Osteoblast (primary cell): ENCODE data around the gene AKAP3. TPM values are rescaled to one million over a fixed set of nuclear protein-coding genes. Genes with fewer than 3 reads are reported as not detected.

ENCODE experiments used
- DNase-seq: peaks from one replicate; pipeline ENCODE4 v3.0.0; 2011; ENCODE audit warnings: low spot score, mixed read lengths; ENCODE audit not compliant: insufficient read length; ENCODE audit errors: missing footprints
- H2AFZ ChIP-seq: 2 replicates; pipeline ENCODE4 v1.6.0; 2011; ENCODE audit warnings: mild to moderate bottlenecking, low read length
- H3K27ac ChIP-seq: 2 replicates; pipeline ENCODE4 v1.5.1; 2011; ENCODE audit warnings: mild to moderate bottlenecking, low read depth, low read length, moderate library complexity
- H3K27me3 ChIP-seq: 2 replicates; pipeline ENCODE4 v1.6.0; 2012; ENCODE audit warnings: mild to moderate bottlenecking, control low read depth, inconsistent platforms, low read length, moderate library complexity; ENCODE audit not compliant: insufficient read depth
- H3K36me3 ChIP-seq: 2 replicates; pipeline ENCODE4 v1.5.1; 2011; ENCODE audit warnings: mild to moderate bottlenecking, low read length, control low read depth, moderate library complexity; ENCODE audit not compliant: insufficient read depth
- H3K4me1 ChIP-seq: 2 replicates; pipeline ENCODE4 v1.5.1; 2011; ENCODE audit warnings: mild to moderate bottlenecking, low read length, control low read depth, moderate library complexity; ENCODE audit not compliant: insufficient read depth
- H3K4me2 ChIP-seq: 2 replicates; pipeline ENCODE4 v1.6.0; 2011; ENCODE audit warnings: mild to moderate bottlenecking, low read length; ENCODE audit not compliant: insufficient read depth
- H3K4me3 ChIP-seq: fragments of 200-600 bp; sonication (generic); 3 replicates; pipeline ENCODE4 v1.5.1; 2012; ENCODE audit warnings: mild to moderate bottlenecking, low read length, inconsistent platforms; ENCODE audit not compliant: insufficient read depth
- H3K79me2 ChIP-seq: 2 replicates; pipeline ENCODE4 v1.6.0; 2012; ENCODE audit warnings: mild to moderate bottlenecking, low read length, control low read depth, inconsistent platforms; ENCODE audit not compliant: insufficient read depth
- H3K9me3 ChIP-seq: 2 replicates; pipeline ENCODE4 v1.5.1; 2011; ENCODE audit warnings: low read depth, low read length, control low read depth
- H4K20me1 ChIP-seq: 2 replicates; pipeline ENCODE4 v1.6.0; 2012; ENCODE audit warnings: mild to moderate bottlenecking, low read length, control low read depth; ENCODE audit not compliant: insufficient read depth
- CTCF ChIP-seq: IDR thresholded peaks from 2 replicates; pipeline ENCODE4 v1.5.1; 2011; ENCODE audit warnings: mild to moderate bottlenecking, low read depth, low read length, moderate library complexity; ENCODE audit errors: extremely low read depth
- total RNA-seq: library from RNA; depleted of rRNA; stranded (reverse); fragments of >200 nt; gene quantifications from 2 replicates; pipeline ENCODE4 v1.2.3, GENCODE V29; 2012

AKAP3 gene
- total RNA-seq, 1 donor, result 2.2 TPM

GRCh38 chr12:4621511-4621910 is 27.3 kb downstream of the AKAP3 start:
- no peak overlapping the region for H3K4me2 ChIP-seq

GRCh38 chr12:4615667-4616066 is 33.2 kb downstream of the AKAP3 start:
- DNase-seq, result no peak
- Histone ChIP-seq H3K9me3 (no peaks in the 10 kb centered on the region), H3K4me2 (no peak overlapping the region), H4K20me1 (no peaks in the 10 kb centered on the region), H3K27ac (no peak overlapping the region), H3K36me3 (peaks cover 20% of the 10 kb centered on the region), H3K4me3 (no peak overlapping the region), H3K79me2 (no peaks in the 10 kb centered on the region), H3K27me3 (no peaks in the 10 kb centered on the region), H3K4me1 (no peaks in the 10 kb centered on the region), H2AFZ (no peak overlapping the region)
- TF ChIP-seq CTCF, result no peak

More at GRCh38 chr12:4621511-4621910, 27.3 kb downstream of the AKAP3 start:
- Histone ChIP-seq H3K27ac (no peak overlapping the region), H3K4me3 (no peak overlapping the region), H3K79me2 (no peaks in the 10 kb centered on the region), H2AFZ (no peak overlapping the region), H3K36me3 (no peaks in the 10 kb centered on the region), H3K4me1 (no peaks in the 10 kb centered on the region), H3K9me3 (no peaks in the 10 kb centered on the region), H4K20me1 (no peaks in the 10 kb centered on the region), H3K27me3 (no peaks in the 10 kb centered on the region)
- no peak for TF ChIP-seq CTCF
- no peak for DNase-seq

DNA sequence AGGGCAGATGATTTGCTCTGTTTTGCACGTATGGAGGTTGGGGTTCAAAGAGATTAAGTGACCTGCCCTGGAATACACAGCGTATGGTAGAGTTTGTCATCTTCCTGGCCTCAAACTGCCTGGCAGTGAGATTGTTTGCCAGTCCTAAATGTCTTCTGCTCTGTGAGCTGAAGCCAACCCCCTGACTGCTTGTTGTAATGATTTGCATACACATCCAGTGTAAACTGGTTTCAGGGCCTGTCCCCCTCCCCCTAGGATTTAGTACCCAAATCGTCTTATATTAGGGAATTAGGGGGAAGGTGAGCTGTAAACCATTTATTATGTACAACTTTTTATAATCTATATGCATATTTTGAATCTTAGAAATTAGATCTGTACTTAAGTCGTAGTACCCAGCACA is 38.4 kb downstream of the AKAP3 start:
- no peak for DNase-seq

GRCh38 chr12:4609071-4609470 is 39.8 kb downstream of the AKAP3 start:
- Histone ChIP-seq H2AFZ (no peak overlapping the region), H3K4me2 (no peak overlapping the region), H3K9me3 (no peaks in the 10 kb centered on the region), H3K27ac (no peak overlapping the region), H3K4me3 (no peak overlapping the region), H4K20me1 (no peaks in the 10 kb centered on the region), H3K4me1 (peaks cover 7% of the 10 kb centered on the region), H3K79me2 (peaks cover 23% of the 10 kb centered on the region), H3K36me3 (peaks cover 20% of the 10 kb centered on the region), H3K27me3 (no peaks in the 10 kb centered on the region)
- no peak for DNase-seq
- TF ChIP-seq CTCF, result no peak

More for the DNA sequence above, 38.4 kb downstream of the AKAP3 start:
- no peaks in the 10 kb centered on the region for H4K20me1 ChIP-seq
- peaks cover 6% of the 10 kb centered on the region for H3K4me1 ChIP-seq
- no peak overlapping the region for H3K4me3 ChIP-seq
- H3K9me3 ChIP-seq, result no peaks in the 10 kb centered on the region
- no peak for TF ChIP-seq CTCF
- H3K4me2 ChIP-seq, result no peak overlapping the region
- H3K27ac ChIP-seq, result no peak overlapping the region
- H3K79me2 ChIP-seq, result peaks cover 19% of the 10 kb centered on the region
- no peaks in the 10 kb centered on the region for H3K27me3 ChIP-seq
- peaks cover 23% of the 10 kb centered on the region for H3K36me3 ChIP-seq
- H2AFZ ChIP-seq, result no peak overlapping the region
